ENCODE data around the gene NTN1. TPM values are rescaled to one million over a fixed set of nuclear protein-coding genes. Genes with fewer than 3 reads are reported as not detected.

The NTN1 gene
- polyA plus RNA-seq, 3 donors = 0.03 to 0.04 TPM; not detected in 1

DNA sequence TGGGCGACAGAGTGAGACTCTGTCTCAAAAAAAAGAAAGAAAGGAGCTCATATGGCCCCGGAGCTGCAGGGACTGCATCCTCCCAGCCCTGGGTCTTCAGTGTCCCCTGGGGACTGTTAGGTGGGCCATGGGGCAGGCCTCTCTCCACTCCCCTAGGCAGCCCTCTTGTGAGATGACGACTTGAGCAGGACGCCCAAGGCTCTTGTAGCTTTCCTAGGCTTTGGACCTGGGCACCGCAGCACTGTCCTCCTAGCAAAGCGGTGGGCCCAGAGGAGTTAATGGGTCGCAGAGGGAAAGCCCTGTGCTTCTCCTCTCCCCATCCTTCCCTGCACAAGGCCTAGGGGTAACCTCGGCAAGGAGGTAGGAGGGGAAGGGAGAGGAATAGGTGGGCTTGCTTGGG lies 202.2 kb downstream of the NTN1 start:
- no peaks in the 10 kb centered on the region for H3K27me3 ChIP-seq (ENCODE audit: control insufficient read depth in 2 of 2, insufficient read depth in 2 of 2, low read length in 2 of 2)
- no peak overlapping the region for H3K27ac ChIP-seq (ENCODE audit: low read depth in 1 of 2, low read length in 2 of 2)
- Mint-ChIP-seq H3K4me3 (no peak overlapping the region), H3K27ac (no peak overlapping the region), H3K27me3 (ENCODE audit: low read depth in 3 of 3) (peaks cover 0 to 3% (median 0%) of the 10 kb centered on the region in 3 donors), H3K4me1 (no peaks in the 10 kb centered on the region), H3K36me3 (no peaks in the 10 kb centered on the region), H3K9me3 (no peaks in the 10 kb centered on the region)
- intact Hi-C loops (cut with micrococcal nuclease) = no loop called here
- no peak overlapping the region for H3K9ac ChIP-seq (ENCODE audit: insufficient read depth, low read length, poor library complexity, severe bottlenecking)
- no peak for DNase-seq
- TF ChIP-seq, protein P1, sequence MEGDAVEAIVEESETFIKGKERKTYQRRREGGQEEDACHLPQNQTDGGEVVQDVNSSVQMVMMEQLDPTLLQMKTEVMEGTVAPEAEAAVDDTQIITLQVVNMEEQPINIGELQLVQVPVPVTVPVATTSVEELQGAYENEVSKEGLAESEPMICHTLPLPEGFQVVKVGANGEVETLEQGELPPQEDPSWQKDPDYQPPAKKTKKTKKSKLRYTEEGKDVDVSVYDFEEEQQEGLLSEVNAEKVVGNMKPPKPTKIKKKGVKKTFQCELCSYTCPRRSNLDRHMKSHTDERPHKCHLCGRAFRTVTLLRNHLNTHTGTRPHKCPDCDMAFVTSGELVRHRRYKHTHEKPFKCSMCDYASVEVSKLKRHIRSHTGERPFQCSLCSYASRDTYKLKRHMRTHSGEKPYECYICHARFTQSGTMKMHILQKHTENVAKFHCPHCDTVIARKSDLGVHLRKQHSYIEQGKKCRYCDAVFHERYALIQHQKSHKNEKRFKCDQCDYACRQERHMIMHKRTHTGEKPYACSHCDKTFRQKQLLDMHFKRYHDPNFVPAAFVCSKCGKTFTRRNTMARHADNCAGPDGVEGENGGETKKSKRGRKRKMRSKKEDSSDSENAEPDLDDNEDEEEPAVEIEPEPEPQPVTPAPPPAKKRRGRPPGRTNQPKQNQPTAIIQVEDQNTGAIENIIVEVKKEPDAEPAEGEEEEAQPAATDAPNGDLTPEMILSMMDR (IDR thresholded peaks at IDR 0.05) = no peak
- no peak overlapping the region for H3K4me2 ChIP-seq (replicated peaks; ENCODE audit: extremely low read depth, low read length, poor library complexity, severe bottlenecking)
- H3K4me1 ChIP-seq (ENCODE audit: control insufficient read depth in 1 of 2, insufficient read depth in 2 of 2, low read length in 2 of 2) = no peaks in the 10 kb centered on the region
- H2AFZ ChIP-seq (ENCODE audit: insufficient read depth, low read depth, low read length, poor library complexity, severe bottlenecking) = no peak overlapping the region
- H3K36me3 ChIP-seq (replicated peaks in 1 of 2; ENCODE audit: control insufficient read depth in 1 of 2, insufficient read depth in 2 of 2, low read length in 2 of 2) = no peaks in the 10 kb centered on the region
- H4K20me1 ChIP-seq (ENCODE audit: insufficient read depth, low read length) = no peaks in the 10 kb centered on the region
- no peaks in the 10 kb centered on the region for H3K79me2 ChIP-seq (ENCODE audit: insufficient read depth, low read length)
- H3K4me3 ChIP-seq (replicated peaks in 1 of 3; ENCODE audit: low read depth in 2 of 3, low read length in 3 of 3) = no peak overlapping the region
- no peaks in the 10 kb centered on the region for H3K9me3 ChIP-seq (replicated peaks in 1 of 2; ENCODE audit: control insufficient read depth in 1 of 2, insufficient read depth in 1 of 2, low read length in 2 of 2)
- WGBS (ENCODE audit: insufficient coverage) = 78% methylated on average over 5 of the region's 8 CpGs

- no peaks in the 10 kb centered on the region for H4K20me1 ChIP-seq (ENCODE audit: insufficient read depth, low read length)
- H3K9me3 ChIP-seq (replicated peaks in 1 of 2; ENCODE audit: control insufficient read depth in 1 of 2, insufficient read depth in 1 of 2, low read length in 2 of 2) = no peaks in the 10 kb centered on the region
- peaks cover 0 to 2% (median 0%) of the 10 kb centered on the region in 3 donors for H3K27me3 Mint-ChIP-seq (ENCODE audit: low read depth in 3 of 3)
- H3K27ac Mint-ChIP-seq = no peak overlapping the region
- WGBS (ENCODE audit: insufficient coverage) = 100% methylated on average over 4 of the region's 7 CpGs
- no peak overlapping the region for H2AFZ ChIP-seq (ENCODE audit: insufficient read depth, low read depth, low read length, poor library complexity, severe bottlenecking)
- intact Hi-C loops (cut with micrococcal nuclease) = no loop called here
- no peaks in the 10 kb centered on the region for H3K79me2 ChIP-seq (ENCODE audit: insufficient read depth, low read length)
- DNase-seq = no peak
- no peak overlapping the region for H3K4me3 Mint-ChIP-seq
- no peaks in the 10 kb centered on the region for H3K27me3 ChIP-seq (ENCODE audit: control insufficient read depth in 2 of 2, insufficient read depth in 2 of 2, low read length in 2 of 2)
- H3K4me1 ChIP-seq (ENCODE audit: control insufficient read depth in 1 of 2, insufficient read depth in 2 of 2, low read length in 2 of 2) = no peaks in the 10 kb centered on the region
- H3K9me3 Mint-ChIP-seq = no peaks in the 10 kb centered on the region
- no peak overlapping the region for H3K9ac ChIP-seq (ENCODE audit: insufficient read depth, low read length, poor library complexity, severe bottlenecking)
- H3K4me2 ChIP-seq (replicated peaks; ENCODE audit: extremely low read depth, low read length, poor library complexity, severe bottlenecking) = no peak overlapping the region
- no peaks in the 10 kb centered on the region for H3K36me3 Mint-ChIP-seq
- no peak overlapping the region for H3K27ac ChIP-seq (ENCODE audit: low read depth in 1 of 2, low read length in 2 of 2)
- TF ChIP-seq, protein P1 (IDR thresholded peaks at IDR 0.05) = no peak
- H3K4me3 ChIP-seq (replicated peaks in 1 of 3; ENCODE audit: low read depth in 2 of 3, low read length in 3 of 3) = no peak overlapping the region
- no peaks in the 10 kb centered on the region for H3K36me3 ChIP-seq (replicated peaks in 1 of 2; ENCODE audit: control insufficient read depth in 1 of 2, insufficient read depth in 2 of 2, low read length in 2 of 2)
- H3K4me1 Mint-ChIP-seq = no peaks in the 10 kb centered on the region
These were observed 203.2 kb downstream of the NTN1 start for GRCh38 chr17:9224485-9224884.
